ENCODE results near the gene COCH.
"Not testable (repeated sequence)": the region's sequence is repeated elsewhere in the genome, so short reads cannot be mapped to it uniquely, and the experiment has no call there.

COCH gene

GRCh38 chr14:30928462-30928861 is 54.1 kb downstream of the COCH start:
- DNase-seq, result no peak

- not testable (repeated sequence) for DNase-seq
Observed at GRCh38 chr14:30933937-30934336, 59.6 kb downstream of the COCH start.

DNA sequence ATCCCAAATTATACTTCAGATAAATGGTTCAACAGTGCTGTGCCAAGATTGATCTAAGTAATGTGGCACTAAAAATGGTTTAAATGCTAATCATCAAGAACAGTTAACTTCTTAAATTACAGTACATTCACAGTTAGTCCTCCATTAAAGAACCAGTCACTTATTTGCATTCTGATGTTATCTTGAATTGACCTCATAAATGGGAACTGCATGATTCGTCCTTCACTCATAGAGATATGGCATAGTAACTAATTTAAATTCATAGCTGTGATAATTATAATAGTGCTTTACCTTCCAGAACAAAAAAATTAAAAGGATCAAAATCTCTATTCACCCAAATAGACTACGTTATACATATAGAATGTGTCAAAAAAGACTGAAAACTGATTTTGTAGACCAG is 61.1 kb downstream of the COCH start:
- no peak for DNase-seq

DNA sequence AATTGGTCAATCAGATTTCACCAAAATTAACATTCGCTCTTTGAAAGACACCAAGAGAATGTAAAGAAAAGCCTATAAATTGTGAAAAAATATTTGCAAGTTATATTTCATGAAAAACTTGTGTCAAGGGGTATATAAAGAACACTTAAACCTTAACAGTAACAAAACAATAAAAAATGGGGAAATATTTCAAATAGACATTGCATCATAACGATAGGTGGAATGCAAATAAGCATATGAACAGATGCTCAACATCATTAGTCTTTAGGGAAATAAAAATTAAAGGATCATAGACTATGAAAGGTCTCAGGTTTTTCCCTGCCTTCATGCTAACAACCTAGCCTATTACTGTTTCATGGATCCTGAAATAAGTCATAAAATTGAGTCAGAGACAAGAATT is 64.3 kb downstream of the COCH start:
- DNase-seq, result no peak

Measured in fibroblast of skin of scalp (primary cell).